ENCODE data around the gene COL28A1.
"Not testable (repeated sequence)": the region's sequence is repeated elsewhere in the genome, so short reads cannot be mapped to it uniquely, and the experiment has no call there.

Gene COL28A1

GRCh38 chr7:7565746-7566650 is 30.3 kb upstream of the COL28A1 start:
- no peak overlapping the region for H3K27ac Mint-ChIP-seq
- no peaks in the 10 kb centered on the region for H3K9me3 Mint-ChIP-seq
- H3K4me3 Mint-ChIP-seq: no peak overlapping the region
- peaks cover 32% of the 10 kb centered on the region for H3K4me1 Mint-ChIP-seq (ENCODE audit: low read depth)
- peaks cover 35% of the 10 kb centered on the region for H3K36me3 Mint-ChIP-seq (ENCODE audit: low read depth)
- H3K27me3 Mint-ChIP-seq: no peaks in the 10 kb centered on the region

- H3K9me3 Mint-ChIP-seq: no peaks in the 10 kb centered on the region
- H3K4me3 Mint-ChIP-seq: no peak overlapping the region
- peaks cover 25% of the 10 kb centered on the region for H3K4me1 Mint-ChIP-seq (ENCODE audit: low read depth)
- no peak overlapping the region for H3K27ac Mint-ChIP-seq
- H3K27me3 Mint-ChIP-seq: no peaks in the 10 kb centered on the region
- H3K36me3 Mint-ChIP-seq (ENCODE audit: low read depth): peaks cover 28% of the 10 kb centered on the region
These were observed 29.5 kb upstream of the COL28A1 start for GRCh38 chr7:7565018-7565680.

- Mint-ChIP-seq H3K27ac (no peak overlapping the region), H3K4me1 (ENCODE audit: low read depth) (peaks cover 17% of the 10 kb centered on the region), H3K9me3 (no peaks in the 10 kb centered on the region), H3K27me3 (no peaks in the 10 kb centered on the region), H3K36me3 (ENCODE audit: low read depth) (peaks cover 28% of the 10 kb centered on the region), H3K4me3 (no peak overlapping the region)
These were observed 28.7 kb upstream of the COL28A1 start for GRCh38 chr7:7564323-7564780.

GRCh38 chr7:7563813-7564212 is 28.1 kb upstream of the COL28A1 start:
- Mint-ChIP-seq H3K36me3 (ENCODE audit: low read depth) (peaks cover 28% of the 10 kb centered on the region), H3K9me3 (peaks cover 3% of the 10 kb centered on the region), H3K27ac (no peak overlapping the region), H3K4me1 (ENCODE audit: low read depth) (peaks cover 11% of the 10 kb centered on the region), H3K27me3 (no peaks in the 10 kb centered on the region), H3K4me3 (no peak overlapping the region)

GRCh38 chr7:7563269-7563668 is 27.6 kb upstream of the COL28A1 start:
- Mint-ChIP-seq H3K4me3 (no peak overlapping the region), H3K27ac (no peak overlapping the region), H3K27me3 (no peaks in the 10 kb centered on the region), H3K36me3 (ENCODE audit: low read depth) (peaks cover 28% of the 10 kb centered on the region), H3K9me3 (peaks cover 9% of the 10 kb centered on the region), H3K4me1 (ENCODE audit: low read depth) (peaks cover 6% of the 10 kb centered on the region)

- no peak overlapping the region for H3K27ac Mint-ChIP-seq
- no peaks in the 10 kb centered on the region for H3K27me3 Mint-ChIP-seq
- no peak overlapping the region for H3K4me3 Mint-ChIP-seq
- peaks cover 28% of the 10 kb centered on the region for H3K36me3 Mint-ChIP-seq (ENCODE audit: low read depth)
- peaks cover under 1% of the 10 kb centered on the region for H3K4me1 Mint-ChIP-seq (ENCODE audit: low read depth)
- peaks cover 14% of the 10 kb centered on the region for H3K9me3 Mint-ChIP-seq
These were observed 27.1 kb upstream of the COL28A1 start for GRCh38 chr7:7562736-7563135.

- Mint-ChIP-seq H3K36me3 (ENCODE audit: low read depth) (peaks cover 26% of the 10 kb centered on the region), H3K9me3 (peaks cover 14% of the 10 kb centered on the region)
- H3K27ac Mint-ChIP-seq; H3K4me1 Mint-ChIP-seq (ENCODE audit: low read depth); H3K4me3 Mint-ChIP-seq; H3K27me3 Mint-ChIP-seq: not testable (repeated sequence)
These were observed 25.9 kb upstream of the COL28A1 start for GRCh38 chr7:7561591-7561990.

GRCh38 chr7:7557252-7557651 is 21.6 kb upstream of the COL28A1 start:
- Mint-ChIP-seq H3K4me3 (no peak overlapping the region), H3K27me3 (no peaks in the 10 kb centered on the region), H3K4me1 (ENCODE audit: low read depth) (no peaks in the 10 kb centered on the region), H3K36me3 (ENCODE audit: low read depth) (peaks cover 26% of the 10 kb centered on the region), H3K27ac (no peak overlapping the region), H3K9me3 (peaks cover 14% of the 10 kb centered on the region)

GRCh38 chr7:7556852-7557251 is 21.2 kb upstream of the COL28A1 start:
- Mint-ChIP-seq H3K27ac (no peak overlapping the region), H3K27me3 (no peaks in the 10 kb centered on the region), H3K9me3 (peaks cover 14% of the 10 kb centered on the region), H3K4me3 (no peak overlapping the region), H3K36me3 (ENCODE audit: low read depth) (peaks cover 26% of the 10 kb centered on the region), H3K4me1 (ENCODE audit: low read depth) (no peaks in the 10 kb centered on the region)

- Mint-ChIP-seq H3K27ac (no peak overlapping the region), H3K9me3 (peaks cover 14% of the 10 kb centered on the region), H3K4me3 (no peak overlapping the region), H3K4me1 (ENCODE audit: low read depth) (no peaks in the 10 kb centered on the region), H3K27me3 (no peaks in the 10 kb centered on the region), H3K36me3 (ENCODE audit: low read depth) (peaks cover 24% of the 10 kb centered on the region)
These were observed 19.2 kb upstream of the COL28A1 start for GRCh38 chr7:7554649-7555575.

GRCh38 chr7:7554021-7554432 is 18.4 kb upstream of the COL28A1 start:
- Mint-ChIP-seq H3K27ac (no peak overlapping the region), H3K27me3 (no peaks in the 10 kb centered on the region), H3K4me3 (no peak overlapping the region)

GRCh38 chr7:7553386-7553785 is 17.7 kb upstream of the COL28A1 start:
- Mint-ChIP-seq H3K4me3 (no peak overlapping the region), H3K27ac (no peak overlapping the region), H3K9me3 (peaks cover 6% of the 10 kb centered on the region), H3K36me3 (ENCODE audit: low read depth) (peaks cover 9% of the 10 kb centered on the region), H3K4me1 (ENCODE audit: low read depth) (no peaks in the 10 kb centered on the region), H3K27me3 (no peaks in the 10 kb centered on the region)

More at GRCh38 chr7:7554021-7554432, 18.4 kb upstream of the COL28A1 start:
- no peaks in the 10 kb centered on the region for H3K4me1 Mint-ChIP-seq (ENCODE audit: low read depth)
- H3K36me3 Mint-ChIP-seq (ENCODE audit: low read depth): peaks cover 15% of the 10 kb centered on the region
- peaks cover 13% of the 10 kb centered on the region for H3K9me3 Mint-ChIP-seq

- no peaks in the 10 kb centered on the region for H3K27me3 Mint-ChIP-seq
- H3K9me3 Mint-ChIP-seq: no peaks in the 10 kb centered on the region
- no peaks in the 10 kb centered on the region for H3K4me1 Mint-ChIP-seq (ENCODE audit: low read depth)
- no peak overlapping the region for H3K4me3 Mint-ChIP-seq
- H3K27ac Mint-ChIP-seq: no peak overlapping the region
- H3K36me3 Mint-ChIP-seq (ENCODE audit: low read depth): no peaks in the 10 kb centered on the region
These were observed 16.5 kb upstream of the COL28A1 start for GRCh38 chr7:7552199-7552598.

- Mint-ChIP-seq H3K27ac (no peak overlapping the region), H3K9me3 (no peaks in the 10 kb centered on the region), H3K4me1 (ENCODE audit: low read depth) (no peaks in the 10 kb centered on the region), H3K27me3 (no peaks in the 10 kb centered on the region), H3K4me3 (no peak overlapping the region), H3K36me3 (ENCODE audit: low read depth) (no peaks in the 10 kb centered on the region)
These were observed 15.0 kb upstream of the COL28A1 start for GRCh38 chr7:7550663-7551062.

All from stimulated activated naive CD8-positive, alpha-beta T cell treated with anti-CD3 and anti-CD28 coated beads, Interleukin-15, Interleukin-2, amounts not matched to agents 100 ng/mL and 50 ng/mL, for 24 hours (primary cell).